ENCODE data around the gene TSPAN16.

Gene TSPAN16

DNA sequence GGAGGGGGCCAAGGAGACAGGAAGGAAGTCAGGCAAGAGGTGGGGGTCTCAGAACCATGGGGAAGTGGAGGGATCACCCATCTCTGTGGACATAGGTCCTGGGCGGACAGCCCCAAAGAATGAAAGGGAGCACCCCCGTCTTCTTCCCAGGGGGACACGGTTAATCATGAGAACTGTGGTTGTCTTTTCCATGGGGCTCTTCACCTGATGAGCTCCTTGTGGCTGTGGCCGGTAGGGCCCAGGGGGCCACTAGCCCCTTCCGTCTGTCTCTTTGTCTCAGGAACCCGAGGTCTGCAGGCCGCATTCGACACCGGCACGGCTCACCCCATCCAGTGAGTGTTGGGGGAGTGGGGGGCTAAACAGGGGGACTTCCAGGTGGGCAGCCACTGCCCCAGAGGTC lies 67.9 kb downstream of the TSPAN16 start:
- Histone ChIP-seq H3K9me2 (ENCODE audit: low read depth, low read length) (no peaks in the 10 kb centered on the region), H3K36me3 (ENCODE audit: insufficient read depth, low read length) (peaks cover 3% of the 10 kb centered on the region; the same call in 1 of the 2 replicates), H3K9ac (ENCODE audit: low read length) (no peak overlapping the region), H3K4me3 (ENCODE audit: low read depth, low read length, poor library complexity, severe bottlenecking) (no peak overlapping the region), H3K4me1 (ENCODE audit: insufficient read depth, low read length, severe bottlenecking) (no peaks in the 10 kb centered on the region), H2AFZ (ENCODE audit: low read length) (no peak overlapping the region), H4K20me1 (ENCODE audit: insufficient read depth, low read length) (no peaks in the 10 kb centered on the region), H3F3A (ENCODE audit: insufficient read depth, low read length) (no peaks in the 10 kb centered on the region), H3K27ac (ENCODE audit: low read depth, low read length, poor library complexity, severe bottlenecking) (no peak overlapping the region), H3K4me2 (ENCODE audit: low read length) (no peak overlapping the region), H3K27me3 (ENCODE audit: insufficient read depth, low read length) (no peaks in the 10 kb centered on the region), H3K79me2 (ENCODE audit: insufficient read depth, low read length) (no peaks in the 10 kb centered on the region), H3K9me3 (ENCODE audit: low read length) (no peaks in the 10 kb centered on the region)
- no peak for TF ChIP-seq EZH2 (IDR thresholded peaks at IDR 0.05; ENCODE audit: borderline replicate concordance, low read length)
- TF ChIP-seq, protein P1, sequence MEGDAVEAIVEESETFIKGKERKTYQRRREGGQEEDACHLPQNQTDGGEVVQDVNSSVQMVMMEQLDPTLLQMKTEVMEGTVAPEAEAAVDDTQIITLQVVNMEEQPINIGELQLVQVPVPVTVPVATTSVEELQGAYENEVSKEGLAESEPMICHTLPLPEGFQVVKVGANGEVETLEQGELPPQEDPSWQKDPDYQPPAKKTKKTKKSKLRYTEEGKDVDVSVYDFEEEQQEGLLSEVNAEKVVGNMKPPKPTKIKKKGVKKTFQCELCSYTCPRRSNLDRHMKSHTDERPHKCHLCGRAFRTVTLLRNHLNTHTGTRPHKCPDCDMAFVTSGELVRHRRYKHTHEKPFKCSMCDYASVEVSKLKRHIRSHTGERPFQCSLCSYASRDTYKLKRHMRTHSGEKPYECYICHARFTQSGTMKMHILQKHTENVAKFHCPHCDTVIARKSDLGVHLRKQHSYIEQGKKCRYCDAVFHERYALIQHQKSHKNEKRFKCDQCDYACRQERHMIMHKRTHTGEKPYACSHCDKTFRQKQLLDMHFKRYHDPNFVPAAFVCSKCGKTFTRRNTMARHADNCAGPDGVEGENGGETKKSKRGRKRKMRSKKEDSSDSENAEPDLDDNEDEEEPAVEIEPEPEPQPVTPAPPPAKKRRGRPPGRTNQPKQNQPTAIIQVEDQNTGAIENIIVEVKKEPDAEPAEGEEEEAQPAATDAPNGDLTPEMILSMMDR (IDR thresholded peaks at IDR 0.05; ENCODE audit: low read length): no peak

DNA sequence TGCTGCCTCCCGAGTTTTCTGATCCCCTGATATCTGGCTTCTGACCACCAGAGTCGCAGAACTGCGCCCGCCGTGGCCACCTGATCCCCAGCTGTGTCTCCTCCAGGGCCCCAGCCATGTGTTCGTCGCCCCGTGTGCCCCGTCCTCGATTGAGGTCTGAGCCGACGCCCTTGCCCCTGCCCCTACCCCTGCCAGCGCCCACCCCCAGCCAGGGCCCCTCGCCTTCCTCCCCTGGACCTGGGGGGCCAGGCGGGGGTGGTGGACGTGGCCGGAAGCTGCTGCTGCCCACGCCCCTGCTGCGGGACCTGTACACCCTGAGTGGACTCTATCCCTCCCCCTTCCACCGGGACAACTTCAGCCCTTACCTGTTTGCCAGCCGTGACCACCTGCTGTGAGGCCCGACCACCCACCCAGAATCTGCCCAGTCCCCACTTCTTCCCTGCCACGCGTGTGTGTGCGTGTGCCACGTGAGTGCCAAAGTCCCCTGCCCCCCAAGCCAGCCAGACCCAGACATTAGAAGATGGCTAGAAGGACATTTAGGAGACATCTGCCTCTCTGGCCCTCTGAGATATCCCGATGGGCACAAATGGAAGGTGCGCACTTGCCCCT lies 68.4 kb downstream of the TSPAN16 start:
- H3K9me2 ChIP-seq (ENCODE audit: low read depth, low read length): no peaks in the 10 kb centered on the region
- H3K79me2 ChIP-seq (ENCODE audit: insufficient read depth, low read length): no peaks in the 10 kb centered on the region
- H3K27ac ChIP-seq (ENCODE audit: low read depth, low read length, poor library complexity, severe bottlenecking): no peak overlapping the region
- TF ChIP-seq EZH2 (IDR thresholded peaks at IDR 0.05; ENCODE audit: borderline replicate concordance, low read length): no peak
- TF ChIP-seq, protein P1 (IDR thresholded peaks at IDR 0.05; ENCODE audit: low read length): no peak
- no peak overlapping the region for H3K4me3 ChIP-seq (ENCODE audit: low read depth, low read length, poor library complexity, severe bottlenecking)
- no peaks in the 10 kb centered on the region for H3K9me3 ChIP-seq (ENCODE audit: low read length)
- no peaks in the 10 kb centered on the region for H4K20me1 ChIP-seq (ENCODE audit: insufficient read depth, low read length)
- no peaks in the 10 kb centered on the region for H3F3A ChIP-seq (ENCODE audit: insufficient read depth, low read length)
- H3K27me3 ChIP-seq (ENCODE audit: insufficient read depth, low read length): no peaks in the 10 kb centered on the region
- H2AFZ ChIP-seq (ENCODE audit: low read length): no peak overlapping the region
- H3K9ac ChIP-seq (ENCODE audit: low read length): no peak overlapping the region
- H3K4me1 ChIP-seq (ENCODE audit: insufficient read depth, low read length, severe bottlenecking): no peaks in the 10 kb centered on the region
- H3K4me2 ChIP-seq (ENCODE audit: low read length): no peak overlapping the region
- H3K36me3 ChIP-seq (ENCODE audit: insufficient read depth, low read length): peaks cover 3% of the 10 kb centered on the region; the same call in 1 of the 2 replicates

DNA sequence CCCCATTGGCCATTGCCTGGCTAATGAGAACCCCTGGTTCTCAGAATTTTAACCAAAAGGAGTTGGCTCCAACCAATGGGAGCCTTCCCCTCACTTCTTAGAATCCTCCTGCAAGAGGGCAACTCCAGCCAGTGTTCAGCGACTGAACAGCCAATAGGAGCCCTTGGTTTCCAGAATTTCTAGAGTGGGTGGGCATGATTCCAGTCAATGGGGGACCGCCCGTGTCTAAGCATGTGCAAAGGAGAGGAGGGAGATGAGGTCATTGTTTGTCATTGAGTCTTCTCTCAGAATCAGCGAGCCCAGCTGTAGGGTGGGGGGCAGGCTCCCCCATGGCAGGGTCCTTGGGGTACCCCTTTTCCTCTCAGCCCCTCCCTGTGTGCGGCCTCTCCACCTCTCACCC lies 69.0 kb downstream of the TSPAN16 start:
- Histone ChIP-seq H3K4me1 (ENCODE audit: insufficient read depth, low read length, severe bottlenecking) (no peaks in the 10 kb centered on the region), H4K20me1 (ENCODE audit: insufficient read depth, low read length) (no peaks in the 10 kb centered on the region), H3K79me2 (ENCODE audit: insufficient read depth, low read length) (no peaks in the 10 kb centered on the region), H3K9ac (ENCODE audit: low read length) (no peak overlapping the region), H3K4me3 (ENCODE audit: low read depth, low read length, poor library complexity, severe bottlenecking) (no peak overlapping the region), H3K9me3 (ENCODE audit: low read length) (no peaks in the 10 kb centered on the region), H3K27ac (ENCODE audit: low read depth, low read length, poor library complexity, severe bottlenecking) (no peak overlapping the region), H2AFZ (ENCODE audit: low read length) (no peak overlapping the region), H3K4me2 (ENCODE audit: low read length) (no peak overlapping the region), H3F3A (ENCODE audit: insufficient read depth, low read length) (no peaks in the 10 kb centered on the region), H3K27me3 (ENCODE audit: insufficient read depth, low read length) (no peaks in the 10 kb centered on the region), H3K9me2 (ENCODE audit: low read depth, low read length) (no peaks in the 10 kb centered on the region), H3K36me3 (ENCODE audit: insufficient read depth, low read length) (peaks cover 3% of the 10 kb centered on the region; the same call in 1 of the 2 replicates)
- no peak for TF ChIP-seq EZH2 (IDR thresholded peaks at IDR 0.05; ENCODE audit: borderline replicate concordance, low read length)
- TF ChIP-seq, protein P1 (IDR thresholded peaks at IDR 0.05; ENCODE audit: low read length): no peak
